CD4-positive, alpha-beta T cell (primary cell): ENCODE measurements around the gene F8. TPM values are rescaled to one million over a fixed set of nuclear protein-coding genes. Genes with fewer than 3 reads are reported as not detected.

ENCODE experiments used
- ATAC-seq: fragments of 200-7000 bp; cut with Tn5 transposase; one replicate; pipeline ENCODE4 v1.10.0; 2022; ENCODE audit warnings: mild to moderate bottlenecking; ENCODE audit not compliant: poor library complexity
- CTCF ChIA-PET: fragments of 350-600 bp; sonication (Branson Sonifier 250); formaldehyde crosslinking; loops from one replicate; lab custom pipeline; 2021; ENCODE audit warnings: antibody characterized with exemption, inconsistent platforms; lab: Charles Lee
- POLR2A ChIA-PET: fragments of 350-600 bp; sonication (Branson Sonifier 250); formaldehyde crosslinking; loops from one replicate; lab custom pipeline; 2021; ENCODE audit warnings: antibody characterized with exemption, inconsistent platforms; lab: Charles Lee
- DNase-seq, 14 experiments: peaks; one replicate each; pipeline ENCODE4 v3.0.0-alpha.2; 2013 to 2020; ENCODE audit warnings: mixed read lengths in 2 of 14
- H3K27ac ChIP-seq, 2 donors: one replicate each; pipeline versions ENCODE4 v1.5.1 to v1.7.0; 2013; ENCODE audit warnings: low read length in 2 of 2, low read depth in 1 of 2, mild to moderate bottlenecking in 1 of 2
- H3K27me3 ChIP-seq, 2 experiments: 1 replicate in 1 of 2; 2 replicates in 1 of 2; pipeline versions ENCODE4 v1.6.1 to v1.7.0; 2013; ENCODE audit warnings: low read length in 2 of 2, control low read depth in 1 of 2, mild to moderate bottlenecking in 1 of 2, moderate library complexity in 1 of 2; ENCODE audit not compliant: insufficient read depth in 2 of 2, control insufficient read depth in 1 of 2
- H3K36me3 ChIP-seq: one replicate; pipeline ENCODE4 v1.6.1; 2013; ENCODE audit warnings: low read length, control low read depth; ENCODE audit not compliant: insufficient read depth
- H3K4me1 ChIP-seq: one replicate; pipeline ENCODE4 v1.6.1; 2013; ENCODE audit warnings: low read length, control low read depth; ENCODE audit not compliant: insufficient read depth
- H3K4me3 ChIP-seq: one replicate; pipeline ENCODE4 v1.5.1; 2013; ENCODE audit warnings: mild to moderate bottlenecking, low read length, moderate library complexity
- H3K9me3 ChIP-seq, 2 experiments: 1 replicate in 1 of 2; 2 replicates in 1 of 2; pipeline versions ENCODE4 v1.6.1 to v1.7.0; 2013; ENCODE audit warnings: low read length in 2 of 2, mild to moderate bottlenecking in 2 of 2, control low read depth in 1 of 2, moderate library complexity in 1 of 2; ENCODE audit not compliant: control insufficient read depth in 1 of 2, insufficient read depth in 1 of 2
- H3K27ac Mint-ChIP-seq: one replicate; pipeline ENCODE4 v1.8.0; 2020; ENCODE audit warnings: mixed read lengths
- H3K27me3 Mint-ChIP-seq: one replicate; pipeline ENCODE4 v1.8.0; 2021; ENCODE audit warnings: mixed read lengths
- H3K36me3 Mint-ChIP-seq: one replicate; pipeline ENCODE4 v1.8.0; 2021; ENCODE audit warnings: low read depth, mixed read lengths
- H3K4me1 Mint-ChIP-seq: one replicate; pipeline ENCODE4 v1.8.0; 2021; ENCODE audit warnings: low read depth, mixed read lengths
- H3K4me3 Mint-ChIP-seq: one replicate; pipeline ENCODE4 v1.8.0; 2020; ENCODE audit warnings: mild to moderate bottlenecking, mixed read lengths
- H3K9me3 Mint-ChIP-seq: one replicate; pipeline ENCODE4 v1.8.0; 2020; ENCODE audit warnings: mixed read lengths
- intact Hi-C, 2 experiments: fragments of 100-400 bp; cut with DNase I in 1 of 2; cut with micrococcal nuclease in 1 of 2; formaldehyde crosslinking; loops; one replicate each; pipeline versions ENCODE4 v1.15.1 to v1.9.0; 2023 to 2025; cut with DNase I, micrococcal nuclease
- total RNA-seq, 174 experiments: library from RNA in 2 of 174; stranded (reverse) in 2 of 174; gene quantifications; one replicate each; pipeline ENCODE4 v1.2.3 and lab custom pipeline; 2021 to 2026
- TF ChIP-seq, protein P1 (sequence below): fragments of 200-600 bp; IDR thresholded peaks from one replicate; pipeline ENCODE4 v1.8.0; 2022; ENCODE audit warnings: antibody characterized with exemption, mild to moderate bottlenecking

Gene F8
- total RNA-seq, 2 experiments from 2014 or later = 0.66 to 0.67 TPM

DNA sequence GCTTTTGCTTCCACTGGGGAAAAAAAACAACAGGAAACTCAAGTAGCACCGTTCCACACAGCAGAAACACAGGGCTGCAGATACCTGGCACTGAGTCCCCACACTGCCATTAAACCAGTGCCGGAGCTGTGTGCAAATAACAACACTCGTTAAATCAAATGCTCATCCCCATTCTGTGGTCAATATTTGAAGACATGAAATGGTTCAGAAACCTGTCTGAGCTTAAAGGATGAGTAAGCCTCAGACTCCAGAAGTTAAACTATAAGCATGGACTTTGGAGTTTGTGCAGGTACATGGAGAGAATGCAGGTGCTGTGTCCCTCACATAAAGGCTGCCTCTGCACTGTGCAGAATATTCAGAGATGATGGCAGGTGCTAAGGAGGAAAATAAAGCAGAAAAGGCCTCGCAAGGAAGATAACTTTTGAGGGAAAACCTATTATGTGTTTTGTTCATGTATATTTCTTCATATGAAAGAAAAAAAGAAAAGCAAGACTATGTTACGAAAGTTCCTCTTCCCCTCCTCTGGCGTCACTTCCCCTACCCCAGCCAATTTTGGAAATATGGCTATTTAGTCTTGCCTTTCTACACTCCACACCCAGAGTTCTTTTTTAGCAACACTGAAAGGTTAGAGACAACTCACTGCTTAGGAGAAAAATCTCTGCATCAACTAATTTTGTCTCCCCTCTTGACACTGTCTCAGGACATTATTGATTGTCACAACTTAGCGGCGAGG, 221.9 kb downstream of the F8 start:
- Mint-ChIP-seq H3K27ac (peak overlapping the region; percentile 65), H3K36me3 (no peaks in the 10 kb centered on the region), H3K27me3 (no peaks in the 10 kb centered on the region), H3K4me1 (peaks cover 59% of the 10 kb centered on the region), H3K4me3 (peak overlapping the region; percentile 68), H3K9me3 (no peaks in the 10 kb centered on the region)
- intact Hi-C loops = loop anchor here in 1 of 2 experiments (5.0 kb wide), 1 partner anchor 272 kb away; the partner anchor contains the start of genes BRCC3, CMC4 and MTCP1
- no peaks in the 10 kb centered on the region for H3K36me3 ChIP-seq
- ATAC-seq (no peak), DNase-seq (peak in 1 of 14 experiments; percentile 26)
- H3K27me3 ChIP-seq = no peaks in the 10 kb centered on the region
- no peaks in the 10 kb centered on the region for H3K9me3 ChIP-seq
- CTCF ChIA-PET = no interaction called here
- peaks cover 39% of the 10 kb centered on the region for H3K4me1 ChIP-seq
- POLR2A ChIA-PET = no interaction called here
- H3K27ac ChIP-seq = no peak overlapping the region
- TF ChIP-seq, protein P1, sequence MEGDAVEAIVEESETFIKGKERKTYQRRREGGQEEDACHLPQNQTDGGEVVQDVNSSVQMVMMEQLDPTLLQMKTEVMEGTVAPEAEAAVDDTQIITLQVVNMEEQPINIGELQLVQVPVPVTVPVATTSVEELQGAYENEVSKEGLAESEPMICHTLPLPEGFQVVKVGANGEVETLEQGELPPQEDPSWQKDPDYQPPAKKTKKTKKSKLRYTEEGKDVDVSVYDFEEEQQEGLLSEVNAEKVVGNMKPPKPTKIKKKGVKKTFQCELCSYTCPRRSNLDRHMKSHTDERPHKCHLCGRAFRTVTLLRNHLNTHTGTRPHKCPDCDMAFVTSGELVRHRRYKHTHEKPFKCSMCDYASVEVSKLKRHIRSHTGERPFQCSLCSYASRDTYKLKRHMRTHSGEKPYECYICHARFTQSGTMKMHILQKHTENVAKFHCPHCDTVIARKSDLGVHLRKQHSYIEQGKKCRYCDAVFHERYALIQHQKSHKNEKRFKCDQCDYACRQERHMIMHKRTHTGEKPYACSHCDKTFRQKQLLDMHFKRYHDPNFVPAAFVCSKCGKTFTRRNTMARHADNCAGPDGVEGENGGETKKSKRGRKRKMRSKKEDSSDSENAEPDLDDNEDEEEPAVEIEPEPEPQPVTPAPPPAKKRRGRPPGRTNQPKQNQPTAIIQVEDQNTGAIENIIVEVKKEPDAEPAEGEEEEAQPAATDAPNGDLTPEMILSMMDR = no peak
- H3K4me3 ChIP-seq = no peak overlapping the region

DNA sequence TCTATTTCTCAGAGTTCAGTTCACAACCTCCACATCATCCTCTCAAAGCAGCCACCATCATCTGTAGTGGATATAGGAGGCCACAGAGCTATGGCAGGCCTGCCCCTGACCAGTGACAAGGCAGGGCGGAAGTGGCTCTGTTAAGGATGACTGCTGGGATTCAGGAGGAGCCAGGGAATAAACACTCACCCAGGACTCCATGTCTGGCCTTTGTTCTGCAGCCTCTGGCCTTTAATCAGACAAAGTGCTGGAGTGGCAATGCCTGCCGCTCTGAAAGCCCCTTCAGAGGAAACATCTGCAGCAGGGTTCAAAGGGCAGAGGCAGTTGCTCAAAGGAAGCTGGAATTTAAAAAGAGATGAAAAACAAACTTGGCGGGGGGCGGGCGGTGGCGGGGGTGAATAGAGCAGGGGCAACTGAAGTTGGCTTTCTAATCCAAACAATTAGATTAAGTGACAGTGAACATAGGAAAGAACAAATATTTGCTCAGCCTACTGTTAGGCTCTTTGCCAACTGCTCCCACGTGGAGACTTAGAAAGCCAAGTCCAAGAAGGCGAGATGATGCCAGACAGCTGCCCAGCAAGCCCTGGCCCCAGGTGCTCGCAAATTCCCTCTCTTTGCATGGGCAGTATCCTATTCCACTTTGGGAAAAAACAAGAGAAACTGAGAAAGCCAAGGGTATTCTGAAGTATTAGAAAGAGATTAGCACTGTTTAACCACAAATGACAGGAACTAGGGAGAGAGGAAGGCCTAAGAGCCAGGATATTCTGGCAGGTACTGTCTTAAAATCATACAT, 222.8 kb downstream of the F8 start:
- Histone ChIP-seq H3K4me3 (no peak overlapping the region), H3K9me3 (no peaks in the 10 kb centered on the region), H3K36me3 (no peaks in the 10 kb centered on the region), H3K27ac (no peak overlapping the region), H3K4me1 (peaks cover 34% of the 10 kb centered on the region), H3K27me3 (no peaks in the 10 kb centered on the region)
- H3K36me3 Mint-ChIP-seq = no peaks in the 10 kb centered on the region
- TF ChIP-seq, protein P1 = no peak
- DNase-seq = no peak
- H3K4me1 Mint-ChIP-seq = peaks cover 57% of the 10 kb centered on the region
- ATAC-seq = no peak
- H3K9me3 Mint-ChIP-seq = no peaks in the 10 kb centered on the region
- no peaks in the 10 kb centered on the region for H3K27me3 Mint-ChIP-seq
- peak overlapping the region; percentile 18 for H3K4me3 Mint-ChIP-seq
- intact Hi-C loops = loop anchor here in 1 of 2 experiments (5.0 kb wide), 1 partner anchor 273 kb away; the partner anchor contains the start of genes BRCC3, CMC4 and MTCP1
- CTCF ChIA-PET = no interaction called here
- POLR2A ChIA-PET = interaction anchor here (1.2 kb wide), 1 partner anchor 18 kb away, joined by 3 read pairs; no protein-coding TSS in a partner anchor
- no peak overlapping the region for H3K27ac Mint-ChIP-seq

DNA sequence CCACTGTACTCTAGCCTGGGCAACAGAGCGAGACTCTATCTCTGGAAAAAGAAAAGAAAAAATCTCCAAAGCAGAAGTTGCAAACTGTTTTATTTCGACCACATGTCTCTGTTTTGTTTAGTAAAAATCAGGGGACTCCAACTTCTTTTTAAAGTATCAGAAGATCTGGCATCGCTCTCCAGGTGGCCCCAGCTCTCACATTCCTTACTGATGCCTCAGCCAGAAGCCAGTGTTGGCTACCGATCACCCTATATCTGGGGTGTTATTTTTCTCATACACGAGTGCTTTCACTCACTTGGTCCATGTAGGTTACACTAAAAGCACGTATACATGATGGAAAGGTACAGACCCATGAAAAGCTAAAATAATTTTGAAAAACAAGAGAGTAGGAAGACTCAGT, 225.5 kb downstream of the F8 start:
- Mint-ChIP-seq H3K36me3 (no peaks in the 10 kb centered on the region), H3K4me1 (peaks cover 32% of the 10 kb centered on the region), H3K27ac (no peak overlapping the region), H3K9me3 (no peaks in the 10 kb centered on the region), H3K27me3 (no peaks in the 10 kb centered on the region), H3K4me3 (no peak overlapping the region)
- Histone ChIP-seq H3K4me1 (peaks cover 21% of the 10 kb centered on the region), H3K4me3 (no peak overlapping the region), H3K27me3 (no peaks in the 10 kb centered on the region), H3K9me3 (no peaks in the 10 kb centered on the region), H3K27ac (no peak overlapping the region), H3K36me3 (no peaks in the 10 kb centered on the region)
- DNase-seq = no peak
- ChIA-PET POLR2A (no interaction called here), CTCF (no interaction called here)
- TF ChIP-seq, protein P1 = no peak
- no peak for ATAC-seq
- intact Hi-C loops = no loop called here
